ENCODE measurements around the gene DNAH1.

DNA sequence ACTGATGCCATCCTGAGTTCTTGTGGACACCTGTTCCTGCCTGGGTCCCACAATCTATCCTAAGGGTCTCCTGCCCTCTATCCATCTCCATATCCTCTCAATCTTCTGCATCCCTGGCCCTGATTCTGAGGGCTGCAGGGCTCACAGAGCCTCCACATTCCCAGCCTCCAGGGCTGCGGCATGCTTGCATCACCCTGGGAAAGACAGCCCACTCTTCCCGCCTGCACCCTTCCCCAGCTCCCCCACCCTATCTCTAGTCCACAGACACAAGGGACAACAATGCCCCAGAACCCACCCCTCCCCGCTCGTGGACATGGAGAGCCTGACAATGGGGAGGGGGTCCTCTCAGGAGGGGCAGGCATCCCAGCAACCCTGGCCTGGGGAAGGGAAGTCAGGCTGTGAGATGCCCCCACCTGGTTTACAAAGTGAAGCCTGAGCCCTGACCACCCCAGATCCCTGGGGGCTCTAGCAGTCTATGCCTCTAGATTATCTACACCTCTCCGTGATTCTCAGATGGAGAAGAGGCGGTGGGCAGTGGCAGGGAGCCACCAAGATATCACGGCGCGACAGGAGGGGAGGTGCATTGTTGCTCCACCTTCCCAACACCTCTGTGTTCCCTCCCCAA, 118.5 kb downstream of the DNAH1 start:
- TF ChIP-seq, protein P1, sequence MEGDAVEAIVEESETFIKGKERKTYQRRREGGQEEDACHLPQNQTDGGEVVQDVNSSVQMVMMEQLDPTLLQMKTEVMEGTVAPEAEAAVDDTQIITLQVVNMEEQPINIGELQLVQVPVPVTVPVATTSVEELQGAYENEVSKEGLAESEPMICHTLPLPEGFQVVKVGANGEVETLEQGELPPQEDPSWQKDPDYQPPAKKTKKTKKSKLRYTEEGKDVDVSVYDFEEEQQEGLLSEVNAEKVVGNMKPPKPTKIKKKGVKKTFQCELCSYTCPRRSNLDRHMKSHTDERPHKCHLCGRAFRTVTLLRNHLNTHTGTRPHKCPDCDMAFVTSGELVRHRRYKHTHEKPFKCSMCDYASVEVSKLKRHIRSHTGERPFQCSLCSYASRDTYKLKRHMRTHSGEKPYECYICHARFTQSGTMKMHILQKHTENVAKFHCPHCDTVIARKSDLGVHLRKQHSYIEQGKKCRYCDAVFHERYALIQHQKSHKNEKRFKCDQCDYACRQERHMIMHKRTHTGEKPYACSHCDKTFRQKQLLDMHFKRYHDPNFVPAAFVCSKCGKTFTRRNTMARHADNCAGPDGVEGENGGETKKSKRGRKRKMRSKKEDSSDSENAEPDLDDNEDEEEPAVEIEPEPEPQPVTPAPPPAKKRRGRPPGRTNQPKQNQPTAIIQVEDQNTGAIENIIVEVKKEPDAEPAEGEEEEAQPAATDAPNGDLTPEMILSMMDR (IDR thresholded peaks at IDR 0.05) = no peak
- TF ChIP-seq POLR2AphosphoS5 (IDR thresholded peaks at IDR 0.05) (no peak), POLR2A (IDR thresholded peaks at IDR 0.05) (no peak)
